Bronchial epithelial cell (primary cell): Measurements from ENCODE around the gene ICAM2. TPM values are rescaled to one million over a fixed set of nuclear protein-coding genes. Genes with fewer than 3 reads are reported as not detected.
A peak's percentile ranks its signal among the peaks of the same experiment; 100 is the strongest.

Experiments used
- DNase-seq: peaks from one replicate; pipeline ENCODE4 v3.0.0-alpha.2; 2010; ENCODE audit warnings: low read depth
- FAIRE-seq: peaks from 2 replicates; lab custom pipeline; 2011; peaks lifted over from hg19 to GRCh38; lab: Jason Lieb, UNC
- H3K27me3 ChIP-seq: 2 replicates; pipeline ENCODE4 v1.5.1; 2011; ENCODE audit warnings: low read length; ENCODE audit not compliant: control insufficient read depth, insufficient read depth
- H3K36me3 ChIP-seq: 2 replicates; pipeline ENCODE4 v1.5.1; 2011; ENCODE audit warnings: low read length; ENCODE audit not compliant: control insufficient read depth, insufficient read depth
- H3K4me3 ChIP-seq: 2 replicates; pipeline ENCODE4 v1.5.1; 2011; ENCODE audit warnings: mild to moderate bottlenecking, low read depth, low read length, control low read depth
- CTCF ChIP-seq: IDR thresholded peaks from 2 replicates; pipeline ENCODE4 v1.5.1; 2011; ENCODE audit warnings: mild to moderate bottlenecking, moderate library complexity, low read length, control low read depth, inconsistent platforms; ENCODE audit not compliant: insufficient read depth, severe bottlenecking
- total RNA-seq: library from RNA; depleted of rRNA; stranded (reverse); fragments of >200 nt; gene quantifications from 2 replicates; pipeline ENCODE4 v1.2.1, GENCODE V29; 2014

ICAM2 gene
- total RNA-seq, 1 donor from 2014 or later: 0.26 TPM

- TF ChIP-seq CTCF: no peak
- no peak for FAIRE-seq
- DNase-seq: no peak
- Histone ChIP-seq H3K27me3 (no peaks in the 10 kb centered on the region), H3K4me3 (no peak overlapping the region), H3K36me3 (no peaks in the 10 kb centered on the region)
Measured at GRCh38 chr17:64004903-64005733, 15.3 kb downstream of the ICAM2 start.

DNA sequence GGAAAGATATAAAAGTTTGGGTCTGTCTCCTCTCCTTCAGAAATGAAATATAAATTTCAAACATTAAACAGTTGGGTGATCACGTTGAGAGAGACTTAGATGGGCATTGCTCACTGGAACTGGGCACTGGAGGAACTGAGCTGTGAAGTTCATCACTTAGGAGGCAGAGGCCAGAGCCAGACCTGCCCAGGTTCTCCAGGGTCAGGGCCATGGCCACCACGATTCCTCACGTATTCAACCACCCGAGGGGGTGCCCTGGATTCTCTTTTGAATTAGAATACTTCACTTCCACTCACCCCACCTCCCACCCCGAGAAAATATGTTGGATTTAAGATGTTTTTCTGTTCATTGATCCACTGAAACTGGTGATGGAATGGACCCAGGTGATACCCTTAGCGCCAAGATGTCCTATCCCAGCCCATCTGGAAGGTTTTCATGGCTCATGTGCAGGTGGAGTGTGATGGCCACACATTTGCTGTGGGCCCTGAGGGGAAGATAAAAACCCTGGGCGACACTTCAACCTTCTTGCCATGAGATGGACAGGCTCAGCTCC lies 16.1 kb downstream of the ICAM2 start:
- no peak for TF ChIP-seq CTCF
- Histone ChIP-seq H3K4me3 (no peak overlapping the region), H3K27me3 (no peaks in the 10 kb centered on the region), H3K36me3 (no peaks in the 10 kb centered on the region)
- FAIRE-seq (no peak), DNase-seq (no peak)

GRCh38 chr17:64003526-64004121 lies 16.8 kb downstream of the ICAM2 start:
- H3K36me3 ChIP-seq: no peaks in the 10 kb centered on the region
- no peak for DNase-seq
- no peak for TF ChIP-seq CTCF
- FAIRE-seq: no peak
- H3K27me3 ChIP-seq: no peaks in the 10 kb centered on the region
- H3K4me3 ChIP-seq: no peak overlapping the region

- DNase-seq: no peak
- Histone ChIP-seq H3K27me3 (no peaks in the 10 kb centered on the region), H3K4me3 (no peak overlapping the region), H3K36me3 (no peaks in the 10 kb centered on the region)
- TF ChIP-seq CTCF: no peak
- FAIRE-seq: no peak
Measured at GRCh38 chr17:64002658-64003525, 17.5 kb downstream of the ICAM2 start.

DNA sequence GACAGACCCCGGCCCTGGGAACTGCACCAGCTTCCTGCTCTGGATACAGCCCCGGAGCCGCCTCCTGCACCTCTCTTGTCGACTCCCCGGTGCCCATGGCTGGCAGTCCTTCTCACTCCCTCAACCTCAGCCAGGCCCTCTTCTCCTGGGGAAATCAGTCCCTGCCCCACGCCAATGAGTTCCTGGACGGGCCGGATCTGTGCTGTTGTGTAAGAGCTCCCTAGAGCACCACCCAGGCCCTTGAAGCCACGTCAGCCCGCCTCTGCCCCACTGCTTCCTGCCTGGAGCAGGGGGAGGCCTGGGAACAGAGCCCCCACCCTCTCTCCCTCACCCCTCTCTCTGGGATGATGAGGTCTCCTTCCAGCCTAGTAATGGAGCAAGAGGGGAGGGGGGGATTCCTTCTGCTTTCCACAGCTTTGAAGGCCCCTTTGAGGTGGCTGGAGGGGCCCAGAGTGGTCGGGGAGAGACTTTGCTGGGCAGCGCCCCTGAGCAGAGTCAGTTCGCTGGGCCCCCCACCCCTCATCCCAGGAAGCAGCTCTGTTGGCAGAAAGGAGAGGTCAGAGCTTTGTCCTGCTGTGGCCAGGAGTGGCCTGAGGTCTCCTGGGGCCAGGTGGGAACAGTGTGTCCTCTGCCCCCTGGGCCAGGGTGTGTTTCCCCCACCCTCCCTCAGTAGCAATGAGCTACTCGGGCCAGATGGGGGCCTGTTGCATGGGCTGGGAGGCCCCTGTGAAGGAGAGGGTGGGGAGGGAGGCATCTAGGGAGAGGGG lies 18.5 kb downstream of the ICAM2 start:
- TF ChIP-seq CTCF: no peak
- DNase-seq: peak; percentile 44
- peaks cover 5% of the 10 kb centered on the region for H3K27me3 ChIP-seq
- FAIRE-seq: no peak
- H3K36me3 ChIP-seq: no peaks in the 10 kb centered on the region
- H3K4me3 ChIP-seq: no peak overlapping the region
